Ectodermal cell (in vitro differentiated cells): ENCODE measurements around the gene KIFC1.
"Not testable (repeated sequence)": the region's sequence is repeated elsewhere in the genome, so short reads cannot be mapped to it uniquely, and the experiment has no call there.

Experiments
- H3K27ac ChIP-seq: 2 replicates; pipeline ENCODE4 v1.7.0; 2013; ENCODE audit warnings: mild to moderate bottlenecking, low read depth, low read length; ENCODE audit not compliant: insufficient read depth, poor library complexity, severe bottlenecking
- H3K27me3 ChIP-seq: 2 replicates; pipeline ENCODE4 v1.7.0; 2013; ENCODE audit warnings: mild to moderate bottlenecking, low read length; ENCODE audit not compliant: insufficient read depth, control insufficient read depth, poor library complexity, severe bottlenecking
- H3K36me3 ChIP-seq: one replicate; pipeline ENCODE4 v1.7.0; 2013; ENCODE audit warnings: low read length; ENCODE audit not compliant: control insufficient read depth, insufficient read depth
- H3K4me1 ChIP-seq: one replicate; pipeline ENCODE4 v1.7.0; 2013; ENCODE audit warnings: low read length; ENCODE audit not compliant: control insufficient read depth, insufficient read depth
- H3K4me3 ChIP-seq: 2 replicates; pipeline ENCODE4 v1.7.0; 2013; ENCODE audit warnings: low read depth, low read length, control low read depth; ENCODE audit not compliant: insufficient read depth
- H3K9me3 ChIP-seq: 2 replicates; pipeline ENCODE4 v1.7.0; 2013; ENCODE audit warnings: mild to moderate bottlenecking, low read length, moderate library complexity; ENCODE audit not compliant: control insufficient read depth
- WGBS, 2 experiments: methylation state at CpG; one replicate each; pipeline ENCODE4 v1.1.7; 2013; ENCODE audit warnings: missing lambda C conversion rate in 2 of 2; 5-methylcytosine and 5-hydroxymethylcytosine counted together

Gene KIFC1

DNA sequence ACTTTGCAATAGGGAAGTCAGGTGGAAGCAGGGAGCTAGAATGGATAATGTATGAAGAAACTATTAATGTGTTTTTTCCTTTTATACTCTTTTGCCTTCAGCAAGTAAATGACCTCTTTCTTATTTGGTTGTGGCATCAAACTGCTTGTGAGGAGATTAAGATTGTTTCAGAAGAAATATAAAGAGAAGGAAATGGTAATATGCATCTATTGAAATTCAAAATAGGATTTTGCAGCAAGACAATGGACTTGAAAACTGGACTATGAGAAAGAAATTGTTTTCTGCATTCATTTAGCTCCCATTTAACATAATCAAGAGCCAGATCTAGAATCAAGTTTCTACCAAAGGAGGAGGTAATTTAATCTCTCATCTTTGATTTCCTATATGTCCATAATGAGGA, 32.3 kb upstream of the KIFC1 start:
- H3K36me3 ChIP-seq, result no peaks in the 10 kb centered on the region
- no peak overlapping the region for H3K27ac ChIP-seq
- H3K9me3 ChIP-seq, result no peaks in the 10 kb centered on the region
- no peak overlapping the region for H3K4me3 ChIP-seq
- H3K27me3 ChIP-seq, result no peaks in the 10 kb centered on the region
- H3K4me1 ChIP-seq, result peaks cover 4% of the 10 kb centered on the region

DNA sequence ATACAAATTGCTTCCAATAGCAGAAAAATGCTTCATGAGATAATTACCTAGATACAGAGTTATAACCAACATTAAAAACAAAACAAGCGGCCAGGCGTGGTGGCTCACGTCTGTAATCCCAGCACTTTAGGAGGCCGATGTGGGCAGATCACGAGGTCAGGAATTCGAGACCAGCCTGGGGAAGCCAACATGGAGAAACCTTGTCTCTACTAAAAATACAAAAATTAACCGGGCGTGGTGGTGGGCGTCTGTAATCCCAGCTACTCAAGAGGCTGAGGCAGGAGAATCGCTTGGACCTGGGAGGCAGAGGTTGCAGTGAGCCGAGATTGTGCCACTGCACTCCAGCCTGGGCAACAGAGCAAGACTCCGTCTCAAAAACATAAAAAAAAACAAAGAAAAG, 28.1 kb upstream of the KIFC1 start:
- 92 to 93% methylated on average over 12 of the region's 12 CpGs for whole genome bisulfite sequencing, 2 experiments
- H3K4me1 ChIP-seq, result peaks cover 12% of the 10 kb centered on the region
- H3K9me3 ChIP-seq, H3K4me3 ChIP-seq, H3K27me3 ChIP-seq, H3K27ac ChIP-seq, H3K36me3 ChIP-seq: not testable (repeated sequence)

DNA sequence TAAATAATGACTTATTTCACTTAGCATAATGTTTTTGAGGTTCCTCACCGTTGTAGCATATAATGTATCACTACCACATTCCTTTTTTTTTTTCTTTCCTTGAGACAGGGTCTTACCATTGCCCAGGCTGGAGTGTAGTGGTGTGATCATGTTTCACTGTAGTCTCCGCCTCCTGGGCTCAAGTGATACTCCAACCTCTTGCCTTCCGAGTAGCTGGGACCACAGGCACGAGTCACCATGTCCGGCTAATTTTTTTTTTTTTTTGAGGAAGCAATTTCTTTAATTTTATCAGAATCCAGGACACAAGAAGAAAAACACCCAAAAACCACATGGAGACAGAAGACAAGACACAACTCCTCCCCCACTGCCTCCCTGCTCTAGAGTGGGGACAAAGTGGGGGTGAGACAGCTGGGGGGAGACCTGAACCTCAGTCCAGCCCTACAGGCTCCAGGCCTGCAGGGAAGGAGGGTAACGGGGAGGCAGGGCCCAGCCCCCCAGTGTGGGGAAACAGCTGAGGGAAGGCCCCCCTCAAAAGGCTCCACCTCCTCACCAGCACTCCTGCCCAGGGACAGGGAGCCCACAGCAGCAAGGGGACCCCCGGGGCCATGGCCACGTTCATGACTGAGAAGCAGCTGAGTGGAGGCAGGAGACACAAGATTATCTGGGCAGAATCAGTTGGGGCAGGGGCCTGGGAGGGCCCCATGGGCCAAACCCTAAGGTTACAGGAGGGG, 27.0 kb upstream of the KIFC1 start:
- not testable (repeated sequence) for H3K27me3 ChIP-seq, H3K36me3 ChIP-seq, H3K4me3 ChIP-seq, H3K9me3 ChIP-seq, H3K27ac ChIP-seq
- peaks cover 12% of the 10 kb centered on the region for H3K4me1 ChIP-seq
- WGBS, 2 experiments, result 23 to 29% methylated on average over 6 to 7 of the region's 8 CpGs

DNA sequence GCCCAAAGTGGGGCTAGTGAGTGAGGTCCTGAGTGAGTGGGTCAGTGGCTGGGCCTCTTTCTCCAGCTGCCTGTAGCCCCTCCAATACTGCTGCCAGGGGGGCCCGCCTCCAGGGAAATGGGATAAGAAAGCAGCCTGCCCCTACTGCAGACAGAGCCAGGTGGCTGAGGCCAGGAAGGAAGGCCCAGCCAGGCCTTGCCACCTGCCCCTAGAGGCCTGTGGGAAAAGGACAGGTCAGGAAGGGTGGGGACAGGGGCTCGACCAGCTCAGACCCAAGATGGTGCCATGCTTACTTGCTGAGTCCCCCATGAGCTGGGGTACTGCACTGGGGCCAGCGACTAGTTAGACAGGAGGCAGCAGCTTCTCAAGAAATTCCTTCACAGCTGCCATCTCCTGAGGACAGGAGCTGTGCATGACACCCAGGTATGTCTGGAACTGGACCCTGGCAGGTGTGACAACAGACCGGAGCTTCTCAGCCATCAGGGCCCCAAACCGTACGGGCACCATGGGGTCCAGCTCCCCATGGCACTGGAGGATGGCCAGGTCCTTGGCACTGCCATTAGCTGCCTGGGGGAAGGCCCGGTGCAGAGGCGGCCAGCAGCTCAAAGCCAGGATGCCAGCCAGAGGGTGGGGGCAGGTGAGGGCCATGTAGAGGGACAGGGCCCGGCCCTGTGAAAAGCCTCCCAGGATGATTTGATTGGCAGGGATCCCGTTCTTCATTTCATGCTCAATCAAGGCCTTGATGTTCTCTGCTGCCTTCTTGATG, 26.2 kb upstream of the KIFC1 start:
- H3K4me3 ChIP-seq, H3K9me3 ChIP-seq, H3K36me3 ChIP-seq, H3K27ac ChIP-seq, H3K27me3 ChIP-seq: not testable (repeated sequence)
- peaks cover 12% of the 10 kb centered on the region for H3K4me1 ChIP-seq
- 87 to 88% methylated on average over 10 of the region's 10 CpGs for WGBS, 2 experiments

DNA sequence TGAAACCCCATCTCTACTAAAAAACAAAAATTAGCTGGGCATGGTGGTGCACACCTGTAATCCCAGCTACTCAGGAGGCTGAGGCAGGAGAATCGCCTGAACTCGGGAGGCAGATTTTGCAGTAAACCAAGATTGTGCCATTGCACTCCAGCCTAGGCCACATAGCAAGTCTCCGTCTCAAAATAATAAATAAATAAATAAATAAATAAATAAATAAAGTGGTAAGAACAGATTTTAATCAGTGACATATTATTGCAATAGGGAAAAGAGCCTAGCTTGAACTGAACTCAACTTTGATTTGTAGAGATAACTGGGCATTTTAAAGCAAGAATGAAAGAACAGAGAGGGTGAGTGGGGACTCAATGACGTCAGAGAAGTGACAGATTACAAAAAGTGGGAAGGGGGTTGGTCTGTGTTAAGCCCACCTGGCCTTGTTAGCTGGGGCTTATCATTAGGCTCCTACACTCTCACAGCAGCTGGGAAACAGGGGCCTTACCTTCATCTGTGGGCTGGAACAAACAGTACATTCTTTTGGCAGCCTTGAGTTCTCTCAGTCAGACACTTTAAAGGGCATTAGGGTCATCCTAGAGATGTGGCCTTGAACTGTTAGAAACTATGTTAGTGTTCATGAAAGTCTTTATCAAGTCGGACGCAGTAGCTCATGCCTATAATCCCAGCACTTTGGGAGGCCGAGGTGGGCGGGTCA, 24.5 kb upstream of the KIFC1 start:
- Histone ChIP-seq H3K36me3 (no peaks in the 10 kb centered on the region), H3K4me1 (peaks cover 13% of the 10 kb centered on the region), H3K4me3 (no peak overlapping the region), H3K27me3 (no peaks in the 10 kb centered on the region), H3K9me3 (no peaks in the 10 kb centered on the region), H3K27ac (no peak overlapping the region)
- WGBS, 2 experiments, result 89 to 93% methylated on average over 7 to 8 of the region's 8 CpGs

DNA sequence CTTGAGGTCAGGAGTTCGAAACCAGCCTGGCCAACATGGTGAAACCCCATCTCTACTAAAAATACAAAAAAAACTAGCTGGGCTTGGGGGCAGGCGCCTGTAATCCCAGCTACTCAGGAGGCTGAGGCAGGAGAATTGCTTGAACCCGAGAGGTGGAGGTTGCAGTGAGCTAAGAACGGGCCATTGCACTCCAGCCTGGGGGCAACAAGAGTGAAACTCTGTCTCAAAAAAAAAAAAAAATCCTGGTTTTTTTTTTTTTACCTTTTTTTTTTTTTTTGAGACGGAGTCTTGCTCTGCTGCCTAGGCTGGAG, 24.0 kb upstream of the KIFC1 start:
- not testable (repeated sequence) for H3K36me3 ChIP-seq, H3K4me3 ChIP-seq, H3K27me3 ChIP-seq, H3K9me3 ChIP-seq, H3K27ac ChIP-seq
- WGBS, 2 experiments, result 82 to 91% methylated on average over 5 of the region's 5 CpGs
- H3K4me1 ChIP-seq, result peaks cover 18% of the 10 kb centered on the region

DNA sequence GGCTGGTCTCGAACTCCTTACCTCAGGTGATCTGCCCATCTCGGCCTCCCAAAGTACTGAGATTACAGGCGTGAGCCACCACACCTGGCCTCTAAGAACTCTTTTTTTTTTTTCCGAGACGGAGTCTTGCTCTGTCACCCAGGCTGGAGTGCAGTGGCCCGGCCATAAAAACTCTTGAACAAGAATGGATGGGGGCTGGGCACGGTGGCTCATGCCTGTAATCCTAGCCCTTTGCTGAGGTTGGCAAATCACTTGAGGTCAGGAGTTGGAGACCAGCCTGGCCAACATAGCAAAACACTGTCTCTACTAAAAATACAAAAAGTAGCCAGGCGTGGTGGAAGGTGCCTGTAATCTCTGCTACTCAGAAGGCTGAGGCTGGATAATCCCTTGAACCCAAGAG, 19.7 kb upstream of the KIFC1 start:
- H3K36me3 ChIP-seq, H3K4me3 ChIP-seq, H3K27me3 ChIP-seq, H3K9me3 ChIP-seq, H3K27ac ChIP-seq: not testable (repeated sequence)
- WGBS, 2 experiments, result 90 to 91% methylated on average over 8 of the region's 8 CpGs
- H3K4me1 ChIP-seq, result peaks cover 11% of the 10 kb centered on the region

DNA sequence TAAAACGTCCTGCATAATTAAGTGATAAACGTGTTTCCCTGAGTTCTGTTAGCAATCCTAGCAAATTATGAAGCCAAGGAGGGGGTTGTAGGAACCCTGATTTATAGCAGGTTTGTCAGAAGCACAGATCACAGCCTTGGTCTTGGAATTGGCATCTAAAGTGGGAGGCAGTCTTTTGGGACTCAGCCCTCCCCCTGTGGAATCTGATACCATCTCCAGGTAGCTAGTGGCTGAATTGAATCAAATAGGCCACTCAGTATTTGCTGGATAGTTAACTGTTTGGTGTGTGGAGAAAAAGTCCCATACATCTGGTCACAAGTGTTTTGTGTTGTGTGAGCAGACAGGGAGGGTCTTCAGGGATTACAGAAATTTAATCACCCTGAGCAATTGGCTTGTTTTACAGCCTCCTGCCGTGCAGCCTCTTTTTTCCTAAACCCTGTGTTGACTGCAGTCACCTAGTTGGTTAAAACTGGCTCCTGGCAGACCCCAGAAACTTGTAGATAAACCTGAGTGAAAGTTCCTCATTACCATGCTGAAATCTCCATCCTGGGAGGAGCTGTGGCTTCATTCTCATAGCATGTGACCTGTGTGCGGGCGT, 19.0 kb upstream of the KIFC1 start:
- H3K27ac ChIP-seq, result no peak overlapping the region
- H3K27me3 ChIP-seq, result no peaks in the 10 kb centered on the region
- peaks cover 11% of the 10 kb centered on the region for H3K4me1 ChIP-seq
- no peaks in the 10 kb centered on the region for H3K36me3 ChIP-seq
- 66 to 84% methylated on average over 5 of the region's 5 CpGs for WGBS, 2 experiments
- no peak overlapping the region for H3K4me3 ChIP-seq
- H3K9me3 ChIP-seq, result no peaks in the 10 kb centered on the region

DNA sequence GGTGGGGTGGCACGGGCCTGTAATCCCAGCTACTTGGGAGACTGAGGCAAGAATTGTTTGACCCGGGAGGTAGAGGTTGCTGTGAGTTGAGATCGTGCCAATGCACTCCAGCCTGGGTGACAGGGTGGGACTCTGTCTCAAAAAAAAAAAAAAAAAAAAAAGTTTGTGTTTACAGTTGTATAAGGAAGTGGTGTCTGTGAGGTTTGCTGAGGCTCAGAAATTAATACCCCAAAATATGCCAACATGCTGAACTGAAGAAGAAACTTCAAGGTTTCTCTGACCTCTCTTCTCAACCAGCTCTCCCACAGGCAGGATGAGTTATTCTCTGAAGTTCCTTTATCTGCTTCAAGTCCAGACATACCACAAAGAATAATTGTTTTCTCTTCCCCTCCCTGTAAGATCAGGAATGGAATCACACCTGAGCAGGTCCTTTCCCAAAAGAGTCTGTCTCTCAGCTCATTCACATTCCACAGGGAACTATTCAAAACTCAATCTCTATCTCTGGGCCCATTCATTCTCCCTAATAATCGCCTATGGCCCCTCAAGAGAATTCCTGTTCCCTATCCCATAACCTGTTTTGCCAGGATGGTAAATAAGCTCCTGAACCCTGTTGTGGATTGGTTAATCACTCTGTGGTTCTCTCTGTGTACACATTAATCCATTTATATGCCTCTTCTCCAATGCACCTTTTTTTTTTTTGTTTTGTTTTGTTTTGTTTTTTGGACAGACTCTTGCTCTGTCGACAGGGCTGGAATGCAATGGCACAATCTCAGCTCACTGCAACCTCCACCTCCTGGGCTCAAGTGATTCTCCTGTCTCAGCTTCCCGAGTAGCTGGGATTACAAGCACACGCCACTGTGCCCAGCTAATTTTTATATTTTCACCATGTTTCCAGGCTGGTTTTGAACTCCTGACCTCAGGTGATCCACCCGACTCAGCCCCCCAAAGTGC, 17.4 kb upstream of the KIFC1 start:
- Histone ChIP-seq H3K36me3 (no peaks in the 10 kb centered on the region), H3K4me3 (no peak overlapping the region), H3K9me3 (no peaks in the 10 kb centered on the region), H3K27ac (no peak overlapping the region), H3K4me1 (peaks cover 11% of the 10 kb centered on the region), H3K27me3 (no peaks in the 10 kb centered on the region)
- WGBS, 2 experiments, result 88 to 93% methylated on average over 8 of the region's 8 CpGs
